Measurements from ENCODE around the gene SACS. TPM values are rescaled to one million over a fixed set of nuclear protein-coding genes. Genes with fewer than 3 reads are reported as not detected.

SACS gene
- total RNA-seq, 1 experiment from 2014 or later, result 33.4 TPM

DNA sequence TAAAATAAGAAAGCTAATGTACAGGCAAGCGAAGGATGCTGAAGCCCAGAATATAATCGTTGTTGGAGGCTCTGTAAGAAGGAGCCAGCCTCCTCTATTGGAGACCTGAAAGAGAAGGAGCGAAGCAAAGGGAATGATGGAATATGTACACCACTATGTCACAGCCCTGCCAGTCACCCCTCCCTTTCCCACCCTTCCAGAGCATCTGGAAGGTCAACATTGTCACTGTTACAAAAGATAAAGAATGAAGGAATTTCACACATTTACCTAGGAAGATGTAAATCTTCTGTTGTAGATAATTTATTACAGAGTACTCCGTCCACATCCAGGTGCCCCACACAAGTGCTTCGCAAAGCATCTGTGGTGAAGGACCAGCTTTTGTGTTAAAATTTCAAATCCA lies 39.7 kb upstream of the SACS start:
- no peak overlapping the region for H2AFZ ChIP-seq (ENCODE audit: low read depth, low read length, poor library complexity, severe bottlenecking)
- ATAC-seq (no peak), DNase-seq (ENCODE audit: low read depth, low spot score) (no peak)
- no peaks in the 10 kb centered on the region for H3K79me2 ChIP-seq (ENCODE audit: insufficient read depth, low read length)
- no peaks in the 10 kb centered on the region for H3K36me3 ChIP-seq (ENCODE audit: control insufficient read depth in 1 of 2, insufficient read depth in 2 of 2, low read length in 2 of 2)
- ChIA-PET RAD21 (ENCODE audit: low non-redundant PET in 1 of 2, low total read pairs in 2 of 2, uncharacterized antibody in 2 of 2, unreplicated experiment in 2 of 2) (no interaction called here), CTCF (interaction anchor here (0.7 kb wide), 1 partner anchor 235 kb away, joined by 3 read pairs; no protein-coding TSS in a partner anchor), POLR2A (no interaction called here)
- TF ChIP-seq POLR2A (IDR thresholded peaks at IDR 0.05; ENCODE audit: borderline replicate concordance, extremely low read depth, insufficient read depth, insufficient read length) (no peak), FOSL1 (IDR thresholded peaks at IDR 0.05; ENCODE audit: low read depth) (no peak), JUND (IDR thresholded peaks at IDR 0.05) (no peak), POLR2AphosphoS5 (IDR thresholded peaks at IDR 0.05; ENCODE audit: low read depth, low read length) (no peak), RAD21 (IDR thresholded peaks at IDR 0.05; ENCODE audit: low read depth) (no peak), ZNF274 (IDR thresholded peaks at IDR 0.05; ENCODE audit: low read depth, low read length) (no peak), EZH2phosphoT487 (IDR thresholded peaks at IDR 0.05; ENCODE audit: borderline replicate concordance) (no peak), SP1 (IDR thresholded peaks at IDR 0.05; ENCODE audit: low read depth) (no peak), EZH2 (IDR thresholded peaks at IDR 0.05) (no peak), ELF1 (IDR thresholded peaks at IDR 0.05; ENCODE audit: borderline replicate concordance, low read depth) (no peak), SRF (IDR thresholded peaks at IDR 0.05; ENCODE audit: low read depth) (no peak), SIN3A (IDR thresholded peaks at IDR 0.05; ENCODE audit: low read depth) (no peak)
- TF ChIP-seq, protein P1, sequence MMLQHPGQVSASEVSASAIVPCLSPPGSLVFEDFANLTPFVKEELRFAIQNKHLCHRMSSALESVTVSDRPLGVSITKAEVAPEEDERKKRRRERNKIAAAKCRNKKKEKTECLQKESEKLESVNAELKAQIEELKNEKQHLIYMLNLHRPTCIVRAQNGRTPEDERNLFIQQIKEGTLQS (IDR thresholded peaks at IDR 0.05), result no peak
- TF ChIP-seq, protein P2, sequence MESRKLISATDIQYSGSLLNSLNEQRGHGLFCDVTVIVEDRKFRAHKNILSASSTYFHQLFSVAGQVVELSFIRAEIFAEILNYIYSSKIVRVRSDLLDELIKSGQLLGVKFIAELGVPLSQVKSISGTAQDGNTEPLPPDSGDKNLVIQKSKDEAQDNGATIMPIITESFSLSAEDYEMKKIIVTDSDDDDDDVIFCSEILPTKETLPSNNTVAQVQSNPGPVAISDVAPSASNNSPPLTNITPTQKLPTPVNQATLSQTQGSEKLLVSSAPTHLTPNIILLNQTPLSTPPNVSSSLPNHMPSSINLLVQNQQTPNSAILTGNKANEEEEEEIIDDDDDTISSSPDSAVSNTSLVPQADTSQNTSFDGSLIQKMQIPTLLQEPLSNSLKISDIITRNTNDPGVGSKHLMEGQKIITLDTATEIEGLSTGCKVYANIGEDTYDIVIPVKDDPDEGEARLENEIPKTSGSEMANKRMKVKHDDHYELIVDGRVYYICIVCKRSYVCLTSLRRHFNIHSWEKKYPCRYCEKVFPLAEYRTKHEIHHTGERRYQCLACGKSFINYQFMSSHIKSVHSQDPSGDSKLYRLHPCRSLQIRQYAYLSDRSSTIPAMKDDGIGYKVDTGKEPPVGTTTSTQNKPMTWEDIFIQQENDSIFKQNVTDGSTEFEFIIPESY (IDR thresholded peaks at IDR 0.05; ENCODE audit: extremely low read depth, insufficient replicate concordance, low read length), result no peak
- TF ChIP-seq, protein P3, sequence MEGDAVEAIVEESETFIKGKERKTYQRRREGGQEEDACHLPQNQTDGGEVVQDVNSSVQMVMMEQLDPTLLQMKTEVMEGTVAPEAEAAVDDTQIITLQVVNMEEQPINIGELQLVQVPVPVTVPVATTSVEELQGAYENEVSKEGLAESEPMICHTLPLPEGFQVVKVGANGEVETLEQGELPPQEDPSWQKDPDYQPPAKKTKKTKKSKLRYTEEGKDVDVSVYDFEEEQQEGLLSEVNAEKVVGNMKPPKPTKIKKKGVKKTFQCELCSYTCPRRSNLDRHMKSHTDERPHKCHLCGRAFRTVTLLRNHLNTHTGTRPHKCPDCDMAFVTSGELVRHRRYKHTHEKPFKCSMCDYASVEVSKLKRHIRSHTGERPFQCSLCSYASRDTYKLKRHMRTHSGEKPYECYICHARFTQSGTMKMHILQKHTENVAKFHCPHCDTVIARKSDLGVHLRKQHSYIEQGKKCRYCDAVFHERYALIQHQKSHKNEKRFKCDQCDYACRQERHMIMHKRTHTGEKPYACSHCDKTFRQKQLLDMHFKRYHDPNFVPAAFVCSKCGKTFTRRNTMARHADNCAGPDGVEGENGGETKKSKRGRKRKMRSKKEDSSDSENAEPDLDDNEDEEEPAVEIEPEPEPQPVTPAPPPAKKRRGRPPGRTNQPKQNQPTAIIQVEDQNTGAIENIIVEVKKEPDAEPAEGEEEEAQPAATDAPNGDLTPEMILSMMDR (IDR thresholded peaks at IDR 0.05 in 2 of 3, conservative IDR thresholded peaks at IDR 0.05 in 1 of 3; ENCODE audit: borderline replicate concordance in 1 of 3, insufficient read depth in 1 of 3, low read depth in 2 of 3, low read length in 2 of 3), result no peak
- H3K4me2 ChIP-seq (ENCODE audit: low read length), result no peak overlapping the region
- no peaks in the 10 kb centered on the region for H4K20me1 ChIP-seq (ENCODE audit: insufficient read depth)
- no peak overlapping the region for H3K4me3 ChIP-seq (replicated peaks in 1 of 2; ENCODE audit: low read depth in 1 of 2, low read length in 2 of 2)
- intact Hi-C loops (cut with micrococcal nuclease), result loop anchor here (5.0 kb wide), 1 partner anchor 104 kb away; no protein-coding TSS in a partner anchor
- H3K27me3 ChIP-seq (ENCODE audit: insufficient read depth, low read length), result peaks cover 7% of the 10 kb centered on the region
- H3K9me3 ChIP-seq (ENCODE audit: control insufficient read depth in 1 of 2, insufficient read depth in 1 of 2, low read depth in 1 of 2, low read length in 2 of 2), result no peaks in the 10 kb centered on the region
- BruUV-seq (replicated peaks), result no TSS peak
- no peak overlapping the region for H3K9ac ChIP-seq (ENCODE audit: low read length)
- no peaks in the 10 kb centered on the region for H3K9me2 ChIP-seq (ENCODE audit: insufficient read depth)
- H3K27ac ChIP-seq (ENCODE audit: low read depth, low read length), result no peak overlapping the region
- H3K4me1 ChIP-seq (ENCODE audit: control insufficient read depth in 1 of 2, insufficient read depth in 2 of 2, low read length in 2 of 2), result no peaks in the 10 kb centered on the region
